Panc1 (cell line): Measurements from ENCODE around the gene PRDM2.

Source experiments
- POLR2AphosphoS5 ChIP-seq: IDR thresholded peaks from 2 replicates; pipeline ENCODE4 v1.6.1; 2012; ENCODE audit warnings: mild to moderate bottlenecking, low read depth, low read length, moderate library complexity
- TF ChIP-seq, protein P1 (sequence below): fragments of 450-650 bp; IDR thresholded peaks from 2 replicates; pipeline ENCODE4 v1.5.1; 2017; ENCODE audit warnings: mild to moderate bottlenecking
- TF ChIP-seq, protein P2 (sequence below), 2 experiments: IDR thresholded peaks; 2 replicates each; pipeline ENCODE4 v1.6.1; 2011 to 2012; ENCODE audit warnings: low read depth in 2 of 2, control low read depth in 1 of 2, low read length in 1 of 2, mild to moderate bottlenecking in 1 of 2, moderate library complexity in 1 of 2; ENCODE audit not compliant: insufficient read depth in 1 of 2

DNA sequence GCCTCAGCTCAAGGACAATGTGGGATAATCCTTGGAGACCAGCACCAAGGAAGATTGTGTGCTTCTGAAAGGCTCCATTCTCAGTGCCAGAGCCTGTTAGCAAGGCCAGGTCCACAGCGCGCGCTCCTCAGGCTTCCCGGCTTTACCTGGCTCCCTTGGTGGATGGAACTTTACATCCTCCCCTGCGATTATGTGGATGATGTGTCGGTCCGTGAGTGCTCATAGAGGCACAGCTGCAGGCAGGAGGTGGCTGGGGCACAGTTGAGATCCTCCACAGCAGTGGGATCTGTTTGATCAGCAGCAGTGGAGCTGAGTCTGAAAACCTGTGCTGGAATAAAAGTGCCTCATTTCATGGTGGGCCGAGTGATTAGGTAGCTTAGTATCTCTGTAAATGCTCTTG is 62.7 kb downstream of the PRDM2 start:
- TF ChIP-seq, protein P1, sequence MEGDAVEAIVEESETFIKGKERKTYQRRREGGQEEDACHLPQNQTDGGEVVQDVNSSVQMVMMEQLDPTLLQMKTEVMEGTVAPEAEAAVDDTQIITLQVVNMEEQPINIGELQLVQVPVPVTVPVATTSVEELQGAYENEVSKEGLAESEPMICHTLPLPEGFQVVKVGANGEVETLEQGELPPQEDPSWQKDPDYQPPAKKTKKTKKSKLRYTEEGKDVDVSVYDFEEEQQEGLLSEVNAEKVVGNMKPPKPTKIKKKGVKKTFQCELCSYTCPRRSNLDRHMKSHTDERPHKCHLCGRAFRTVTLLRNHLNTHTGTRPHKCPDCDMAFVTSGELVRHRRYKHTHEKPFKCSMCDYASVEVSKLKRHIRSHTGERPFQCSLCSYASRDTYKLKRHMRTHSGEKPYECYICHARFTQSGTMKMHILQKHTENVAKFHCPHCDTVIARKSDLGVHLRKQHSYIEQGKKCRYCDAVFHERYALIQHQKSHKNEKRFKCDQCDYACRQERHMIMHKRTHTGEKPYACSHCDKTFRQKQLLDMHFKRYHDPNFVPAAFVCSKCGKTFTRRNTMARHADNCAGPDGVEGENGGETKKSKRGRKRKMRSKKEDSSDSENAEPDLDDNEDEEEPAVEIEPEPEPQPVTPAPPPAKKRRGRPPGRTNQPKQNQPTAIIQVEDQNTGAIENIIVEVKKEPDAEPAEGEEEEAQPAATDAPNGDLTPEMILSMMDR: no peak
- TF ChIP-seq POLR2AphosphoS5: no peak
- TF ChIP-seq, protein P2, sequence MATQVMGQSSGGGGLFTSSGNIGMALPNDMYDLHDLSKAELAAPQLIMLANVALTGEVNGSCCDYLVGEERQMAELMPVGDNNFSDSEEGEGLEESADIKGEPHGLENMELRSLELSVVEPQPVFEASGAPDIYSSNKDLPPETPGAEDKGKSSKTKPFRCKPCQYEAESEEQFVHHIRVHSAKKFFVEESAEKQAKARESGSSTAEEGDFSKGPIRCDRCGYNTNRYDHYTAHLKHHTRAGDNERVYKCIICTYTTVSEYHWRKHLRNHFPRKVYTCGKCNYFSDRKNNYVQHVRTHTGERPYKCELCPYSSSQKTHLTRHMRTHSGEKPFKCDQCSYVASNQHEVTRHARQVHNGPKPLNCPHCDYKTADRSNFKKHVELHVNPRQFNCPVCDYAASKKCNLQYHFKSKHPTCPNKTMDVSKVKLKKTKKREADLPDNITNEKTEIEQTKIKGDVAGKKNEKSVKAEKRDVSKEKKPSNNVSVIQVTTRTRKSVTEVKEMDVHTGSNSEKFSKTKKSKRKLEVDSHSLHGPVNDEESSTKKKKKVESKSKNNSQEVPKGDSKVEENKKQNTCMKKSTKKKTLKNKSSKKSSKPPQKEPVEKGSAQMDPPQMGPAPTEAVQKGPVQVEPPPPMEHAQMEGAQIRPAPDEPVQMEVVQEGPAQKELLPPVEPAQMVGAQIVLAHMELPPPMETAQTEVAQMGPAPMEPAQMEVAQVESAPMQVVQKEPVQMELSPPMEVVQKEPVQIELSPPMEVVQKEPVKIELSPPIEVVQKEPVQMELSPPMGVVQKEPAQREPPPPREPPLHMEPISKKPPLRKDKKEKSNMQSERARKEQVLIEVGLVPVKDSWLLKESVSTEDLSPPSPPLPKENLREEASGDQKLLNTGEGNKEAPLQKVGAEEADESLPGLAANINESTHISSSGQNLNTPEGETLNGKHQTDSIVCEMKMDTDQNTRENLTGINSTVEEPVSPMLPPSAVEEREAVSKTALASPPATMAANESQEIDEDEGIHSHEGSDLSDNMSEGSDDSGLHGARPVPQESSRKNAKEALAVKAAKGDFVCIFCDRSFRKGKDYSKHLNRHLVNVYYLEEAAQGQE (IDR thresholded peaks at IDR 0.05; ENCODE audit: insufficient read depth in 1 of 2, low read depth in 2 of 2, low read length in 1 of 2): no peak
